H9 (cell line): Measurements from ENCODE around the gene VAV1. TPM values are rescaled to one million over a fixed set of nuclear protein-coding genes. Genes with fewer than 3 reads are reported as not detected.

Experiments
- DNase-seq: peaks from one replicate; pipeline ENCODE4 v3.0.0-alpha.2; 2017
- H2AFZ ChIP-seq: one replicate; pipeline ENCODE4 v1.6.1; 2013; ENCODE audit warnings: mild to moderate bottlenecking, low read length, control low read depth, moderate library complexity
- H2AK5ac ChIP-seq: 2 replicates; pipeline ENCODE4 v1.6.1; 2013; ENCODE audit warnings: low read length, control low read depth, mixed read lengths; ENCODE audit not compliant: insufficient read length
- H2BK120ac ChIP-seq: one replicate; pipeline ENCODE4 v1.6.1; 2013; ENCODE audit warnings: low read depth, mild to moderate bottlenecking, low read length, control low read depth, inconsistent platforms; ENCODE audit not compliant: poor library complexity, severe bottlenecking
- H2BK12ac ChIP-seq: 2 replicates; pipeline ENCODE4 v1.6.1; 2013; ENCODE audit warnings: low read length, control low read depth, mixed read lengths, low read depth; ENCODE audit not compliant: insufficient read length
- H2BK15ac ChIP-seq: 2 replicates; pipeline ENCODE4 v1.6.1; 2013; ENCODE audit warnings: low read depth, low read length, control low read depth
- H2BK20ac ChIP-seq: one replicate; pipeline ENCODE4 v1.6.1; 2013; ENCODE audit warnings: low read depth, mild to moderate bottlenecking, low read length, control low read depth, inconsistent platforms; ENCODE audit not compliant: poor library complexity, severe bottlenecking
- H2BK5ac ChIP-seq: 2 replicates; pipeline ENCODE4 v1.6.1; 2013; ENCODE audit warnings: low read length, control low read depth, mixed read lengths; ENCODE audit not compliant: insufficient read length
- H3K14ac ChIP-seq: 2 replicates; pipeline ENCODE4 v1.6.1; 2013; ENCODE audit warnings: low read length, control low read depth; ENCODE audit not compliant: insufficient read depth
- H3K18ac ChIP-seq: 2 replicates; pipeline ENCODE4 v1.6.1; 2013; ENCODE audit warnings: low read depth, mild to moderate bottlenecking, mixed read lengths, low read length, control low read depth; ENCODE audit not compliant: insufficient read length
- H3K23ac ChIP-seq: 2 replicates; pipeline ENCODE4 v1.6.1; 2013; ENCODE audit warnings: low read length, control low read depth, mixed read lengths, low read depth; ENCODE audit not compliant: insufficient read length
- H3K23me2 ChIP-seq: 2 replicates; pipeline ENCODE4 v1.6.1; 2013; ENCODE audit warnings: low read depth, mild to moderate bottlenecking, mixed read lengths, low read length, control low read depth; ENCODE audit not compliant: insufficient read length, poor library complexity, severe bottlenecking
- H3K27ac ChIP-seq: 2 replicates; pipeline ENCODE4 v1.5.1; 2013; ENCODE audit warnings: low read length, control low read depth, mixed read lengths, low read depth; ENCODE audit not compliant: insufficient read length
- H3K27me3 ChIP-seq: 2 replicates; pipeline ENCODE4 v1.6.1; 2013; ENCODE audit warnings: low read length, control low read depth, inconsistent platforms; ENCODE audit not compliant: insufficient read depth
- H3K4ac ChIP-seq: 2 replicates; pipeline ENCODE4 v1.6.1; 2013; ENCODE audit warnings: low read depth, mild to moderate bottlenecking, control low read depth, inconsistent platforms, low read length, moderate library complexity
- H3K4me1 ChIP-seq: 2 replicates; pipeline ENCODE4 v1.6.1; 2013; ENCODE audit warnings: low read length, control low read depth, inconsistent platforms; ENCODE audit not compliant: insufficient read depth
- H3K4me2 ChIP-seq: 2 replicates; pipeline ENCODE4 v1.6.1; 2013; ENCODE audit warnings: low read length, control low read depth, mixed read lengths; ENCODE audit not compliant: insufficient read length, insufficient read depth
- H3K56ac ChIP-seq: 2 replicates; pipeline ENCODE4 v1.6.1; 2013; ENCODE audit warnings: low read depth, mild to moderate bottlenecking, mixed read lengths, low read length, control low read depth; ENCODE audit not compliant: insufficient read length
- H3K79me1 ChIP-seq: 2 replicates; pipeline ENCODE4 v1.6.1; 2013; ENCODE audit warnings: low read depth, mild to moderate bottlenecking, moderate library complexity, low read length, control low read depth, inconsistent platforms; ENCODE audit not compliant: insufficient read depth, poor library complexity, severe bottlenecking
- H3K79me2 ChIP-seq: 2 replicates; pipeline ENCODE4 v1.6.1; 2013; ENCODE audit warnings: low read length, control low read depth, inconsistent platforms; ENCODE audit not compliant: insufficient read depth
- H3K9ac ChIP-seq: 2 replicates; pipeline ENCODE4 v1.6.1; 2013; ENCODE audit warnings: low read length, control low read depth, mixed read lengths; ENCODE audit not compliant: insufficient read length; ENCODE audit errors: extremely low read depth
- H3K9me3 ChIP-seq: one replicate; pipeline ENCODE4 v1.6.1; 2013; ENCODE audit warnings: low read depth, low read length, inconsistent platforms; ENCODE audit not compliant: control insufficient read depth
- H3T11ph ChIP-seq: one replicate; pipeline ENCODE4 v1.6.1; 2013; ENCODE audit warnings: mild to moderate bottlenecking, low read length, control low read depth, inconsistent platforms
- H4K20me1 ChIP-seq: one replicate; pipeline ENCODE4 v1.6.1; 2013; ENCODE audit not compliant: control insufficient read depth, insufficient read length, insufficient read depth
- H4K5ac ChIP-seq: 2 replicates; pipeline ENCODE4 v1.6.1; 2013; ENCODE audit warnings: low read depth, mild to moderate bottlenecking, mixed read lengths, low read length, control low read depth; ENCODE audit not compliant: insufficient read length
- H4K8ac ChIP-seq: replicated peaks from 2 replicates; pipeline ENCODE4 v1.6.1; 2013; ENCODE audit warnings: low read length, control low read depth, mixed read lengths, low read depth; ENCODE audit not compliant: insufficient read length
- H4K91ac ChIP-seq: 2 replicates; pipeline ENCODE4 v1.6.1; 2013; ENCODE audit warnings: low read depth, mild to moderate bottlenecking, moderate library complexity, mixed read lengths, low read length, control low read depth; ENCODE audit not compliant: insufficient read length
- H3K27ac Mint-ChIP-seq, 3 experiments: 2 replicates in 2 of 3; 3 replicates in 1 of 3; pipeline ENCODE4 v1.8.0; 2020 to 2021; ENCODE audit warnings: mixed read lengths in 3 of 3, mild to moderate bottlenecking in 1 of 3, moderate library complexity in 1 of 3
- H3K27me3 Mint-ChIP-seq: 2 replicates; pipeline ENCODE4 v1.8.0; 2021; ENCODE audit warnings: low read depth, mild to moderate bottlenecking, moderate library complexity, mixed read lengths
- H3K36me3 Mint-ChIP-seq, 3 experiments: 2 replicates in 2 of 3; 3 replicates in 1 of 3; pipeline ENCODE4 v1.8.0; 2020 to 2021; ENCODE audit warnings: low read depth in 3 of 3, mixed read lengths in 3 of 3; ENCODE audit not compliant: insufficient read depth in 1 of 3
- H3K4me1 Mint-ChIP-seq, 2 experiments: 2 replicates each; pipeline ENCODE4 v1.8.0; 2020; ENCODE audit warnings: mixed read lengths in 2 of 2
- H3K4me3 Mint-ChIP-seq, 2 experiments: 2 replicates in 1 of 2; 3 replicates in 1 of 2; pipeline ENCODE4 v1.8.0; 2020 to 2021; ENCODE audit warnings: mild to moderate bottlenecking in 2 of 2, mixed read lengths in 2 of 2, moderate library complexity in 1 of 2
- H3K9me3 Mint-ChIP-seq, 2 experiments: 2 replicates in 1 of 2; 3 replicates in 1 of 2; pipeline ENCODE4 v1.8.0; 2020; ENCODE audit warnings: mild to moderate bottlenecking in 2 of 2, mixed read lengths in 2 of 2, moderate library complexity in 1 of 2
- CTCF ChIP-seq: fragments of 200-600 bp; sonication (generic); conservative IDR thresholded peaks from 3 replicates; pipeline ENCODE4 v1.8.0; 2021; ENCODE audit warnings: antibody characterized with exemption, mild to moderate bottlenecking
- WGBS: extraction: QIAGEN DNeasy Blood & Tissue Kit; methylation state at CpG from one replicate; pipeline ENCODE4 v1.1.7; 2013; ENCODE audit warnings: missing lambda C conversion rate, low lambda C conversion rate, mixed read lengths; ENCODE audit not compliant: insufficient read length; ENCODE audit errors: extremely low coverage; 5-methylcytosine and 5-hydroxymethylcytosine counted together
- total RNA-seq: library from RNA; stranded (reverse); gene quantifications from 2 replicates; pipeline ENCODE4 v1.2.1, GENCODE V29; 2021

VAV1 gene
- total RNA-seq, 1 experiment from 2014 or later: 0.90 TPM

- no peak overlapping the region for H3K9ac ChIP-seq
- no peak overlapping the region for H2BK12ac ChIP-seq
Measured at GRCh38 chr19:6744381-6745301, 27.9 kb upstream of the VAV1 start.

More at GRCh38 chr19:6744381-6745301, 27.9 kb upstream of the VAV1 start:
- peaks cover 4% of the 10 kb centered on the region for H3K23me2 ChIP-seq
- H3K4me2 ChIP-seq: no peak overlapping the region
- H2BK20ac ChIP-seq: no peak overlapping the region
- no peak overlapping the region for H3K56ac ChIP-seq
- H3T11ph ChIP-seq: no peak overlapping the region
- no peaks in the 10 kb centered on the region; the same call in 1 of the 2 replicates for H3K79me2 ChIP-seq
- H2BK5ac ChIP-seq: no peak overlapping the region
- H3K4ac ChIP-seq: no peak overlapping the region
- no peak for DNase-seq
- no CpG with 5 or more reads among the region's 41 CpGs for WGBS
- H2BK15ac ChIP-seq: no peak overlapping the region
- H3K79me1 ChIP-seq: no peaks in the 10 kb centered on the region
- no peaks in the 10 kb centered on the region for H4K20me1 ChIP-seq
- H3K9me3 ChIP-seq: no peaks in the 10 kb centered on the region
- H3K18ac ChIP-seq: no peak overlapping the region
- Mint-ChIP-seq H3K27me3 (no peaks in the 10 kb centered on the region), H3K27ac (peak overlapping the region; percentile 89 to 98 (median 94); a peak in 5 of 7 replicates), H3K4me1 (peaks cover 27 to 42% of the 10 kb centered on the region in 2 experiments), H3K9me3 (no peaks in the 10 kb centered on the region), H3K36me3 (peaks cover 45 to 72% (median 67%) of the 10 kb centered on the region in 3 experiments), H3K4me3 (peak overlapping the region in 1 of 2 experiments; percentile 15; a peak in 1 of 5 replicates)
- H3K27ac ChIP-seq: no peak overlapping the region
- no peak overlapping the region for H4K91ac ChIP-seq
- no peak overlapping the region for H3K23ac ChIP-seq
- no peak overlapping the region for H2AFZ ChIP-seq
- H3K27me3 ChIP-seq: no peaks in the 10 kb centered on the region
- no peak overlapping the region for H4K5ac ChIP-seq
- no peak overlapping the region for H2BK120ac ChIP-seq
- peaks cover 5% of the 10 kb centered on the region for H3K4me1 ChIP-seq
- no peak overlapping the region for H2AK5ac ChIP-seq
- no peak for TF ChIP-seq CTCF
- no peak overlapping the region for H4K8ac ChIP-seq
- H3K14ac ChIP-seq: no peak overlapping the region
